Measurements from ENCODE around the gene PGD. TPM values are rescaled to one million over a fixed set of nuclear protein-coding genes. Genes with fewer than 3 reads are reported as not detected.

PGD gene
- total RNA-seq, 4 donors from 2014 or later, result 153 to 357 (median 196) TPM

DNA sequence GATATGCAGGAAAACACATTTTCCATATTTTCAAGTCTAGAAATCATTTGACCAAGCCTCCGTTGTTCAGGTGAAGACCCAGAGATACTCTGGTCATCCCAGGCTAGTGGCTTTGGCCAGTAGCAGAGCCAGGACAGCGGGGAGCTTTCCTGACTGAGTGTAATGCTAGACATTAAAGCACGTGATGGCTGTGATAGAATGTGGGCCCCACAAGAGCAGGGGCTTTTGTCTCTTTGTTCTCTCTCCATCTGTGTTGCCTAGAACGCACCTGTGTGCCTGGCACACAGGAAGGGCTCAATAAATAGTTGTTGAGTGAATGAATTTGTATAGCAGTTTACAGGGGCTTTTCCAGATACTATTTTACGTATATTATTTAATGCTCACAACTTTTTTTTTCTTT lies 41.9 kb downstream of the PGD start:
- Histone ChIP-seq H3K9me3 (no peaks in the 10 kb centered on the region), H3K4me1 (no peaks in the 10 kb centered on the region), H3K27ac (no peak overlapping the region), H3K36me3 (no peaks in the 10 kb centered on the region), H3K4me3 (replicated peaks in 1 of 3) (no peak overlapping the region), H3K27me3 (no peaks in the 10 kb centered on the region)
- no peak for DNase-seq
- 94 to 97% methylated on average over 5 of the region's 5 CpGs for WGBS, 2 donors
- no peak for TF ChIP-seq POLR2A (IDR thresholded peaks at IDR 0.05)
- TF ChIP-seq, protein P1, sequence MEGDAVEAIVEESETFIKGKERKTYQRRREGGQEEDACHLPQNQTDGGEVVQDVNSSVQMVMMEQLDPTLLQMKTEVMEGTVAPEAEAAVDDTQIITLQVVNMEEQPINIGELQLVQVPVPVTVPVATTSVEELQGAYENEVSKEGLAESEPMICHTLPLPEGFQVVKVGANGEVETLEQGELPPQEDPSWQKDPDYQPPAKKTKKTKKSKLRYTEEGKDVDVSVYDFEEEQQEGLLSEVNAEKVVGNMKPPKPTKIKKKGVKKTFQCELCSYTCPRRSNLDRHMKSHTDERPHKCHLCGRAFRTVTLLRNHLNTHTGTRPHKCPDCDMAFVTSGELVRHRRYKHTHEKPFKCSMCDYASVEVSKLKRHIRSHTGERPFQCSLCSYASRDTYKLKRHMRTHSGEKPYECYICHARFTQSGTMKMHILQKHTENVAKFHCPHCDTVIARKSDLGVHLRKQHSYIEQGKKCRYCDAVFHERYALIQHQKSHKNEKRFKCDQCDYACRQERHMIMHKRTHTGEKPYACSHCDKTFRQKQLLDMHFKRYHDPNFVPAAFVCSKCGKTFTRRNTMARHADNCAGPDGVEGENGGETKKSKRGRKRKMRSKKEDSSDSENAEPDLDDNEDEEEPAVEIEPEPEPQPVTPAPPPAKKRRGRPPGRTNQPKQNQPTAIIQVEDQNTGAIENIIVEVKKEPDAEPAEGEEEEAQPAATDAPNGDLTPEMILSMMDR (IDR thresholded peaks at IDR 0.05), result no peak
- intact Hi-C loops (cut with DNase I), result no loop called here

DNA sequence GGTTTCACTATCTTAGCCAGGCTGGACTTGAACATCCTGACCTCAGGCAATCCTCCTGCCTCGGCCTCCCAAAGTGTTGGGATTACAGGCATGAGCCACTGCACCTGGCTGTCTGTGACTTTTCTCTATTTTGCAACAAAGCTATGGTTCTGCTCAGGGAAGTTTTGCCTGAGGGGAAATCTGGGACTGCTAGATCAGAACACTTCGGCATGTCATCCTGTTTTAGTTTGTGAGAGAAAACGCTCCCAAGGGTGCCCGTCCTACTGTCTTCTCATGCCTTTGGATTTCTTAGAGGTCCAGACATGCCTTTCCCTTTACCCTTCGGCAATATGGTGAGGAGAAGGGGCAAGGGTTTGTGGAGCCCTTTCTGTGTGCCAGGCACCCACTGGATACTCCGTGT lies 45.4 kb downstream of the PGD start:
- H3K27ac ChIP-seq, result no peak overlapping the region
- no peaks in the 10 kb centered on the region for H3K36me3 ChIP-seq
- H3K27me3 ChIP-seq, result no peaks in the 10 kb centered on the region
- no peaks in the 10 kb centered on the region for H3K4me1 ChIP-seq
- intact Hi-C loops (cut with DNase I), result no loop called here
- no peaks in the 10 kb centered on the region for H3K9me3 ChIP-seq
- no peak for DNase-seq
- whole genome bisulfite sequencing, 2 donors, result 93 to 97% methylated on average over 6 of the region's 6 CpGs
- no peak overlapping the region for H3K4me3 ChIP-seq (replicated peaks in 1 of 3)
- TF ChIP-seq, protein P1 (IDR thresholded peaks at IDR 0.05), result no peak
- TF ChIP-seq POLR2A (IDR thresholded peaks at IDR 0.05), result no peak

DNA sequence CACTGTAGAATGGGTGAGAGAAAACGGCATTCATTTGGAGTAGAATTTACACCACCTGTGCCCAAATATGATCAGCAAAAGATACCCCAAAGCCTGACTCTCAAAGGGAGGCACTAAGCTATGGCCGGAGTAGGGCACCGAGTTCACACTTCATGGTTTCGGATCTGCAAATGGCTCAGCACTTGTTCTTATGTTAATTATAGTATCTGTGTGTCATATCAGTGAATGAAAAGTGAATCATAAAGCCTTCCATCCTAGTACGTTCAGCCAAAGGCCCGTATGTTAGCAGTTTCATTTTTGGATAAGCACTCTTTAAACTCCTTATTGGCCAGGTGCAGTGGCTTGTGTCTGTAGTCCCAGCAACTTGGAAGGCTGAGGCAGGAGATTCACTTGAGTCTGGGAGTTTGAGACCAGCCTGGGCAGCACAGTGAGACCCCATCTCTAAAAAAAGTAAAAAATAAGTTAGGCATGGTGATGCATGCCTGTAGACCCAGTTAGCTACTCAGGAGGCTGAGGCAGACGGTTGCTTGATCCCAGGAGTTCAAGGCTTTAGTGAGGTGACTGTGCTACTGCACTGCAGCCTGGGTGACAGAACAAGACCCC lies 46.0 kb downstream of the PGD start:
- no peaks in the 10 kb centered on the region for H3K36me3 ChIP-seq
- H3K4me3 ChIP-seq (replicated peaks in 1 of 3), result no peak overlapping the region
- WGBS, 2 donors, result 89 to 94% methylated on average over 7 of the region's 7 CpGs
- H3K27ac ChIP-seq, result no peak overlapping the region
- intact Hi-C loops (cut with DNase I), result no loop called here
- H3K9me3 ChIP-seq, result no peaks in the 10 kb centered on the region
- DNase-seq, result no peak
- H3K4me1 ChIP-seq, result no peaks in the 10 kb centered on the region
- TF ChIP-seq, protein P1 (IDR thresholded peaks at IDR 0.05), result no peak
- TF ChIP-seq POLR2A (IDR thresholded peaks at IDR 0.05), result no peak
- no peaks in the 10 kb centered on the region for H3K27me3 ChIP-seq

DNA sequence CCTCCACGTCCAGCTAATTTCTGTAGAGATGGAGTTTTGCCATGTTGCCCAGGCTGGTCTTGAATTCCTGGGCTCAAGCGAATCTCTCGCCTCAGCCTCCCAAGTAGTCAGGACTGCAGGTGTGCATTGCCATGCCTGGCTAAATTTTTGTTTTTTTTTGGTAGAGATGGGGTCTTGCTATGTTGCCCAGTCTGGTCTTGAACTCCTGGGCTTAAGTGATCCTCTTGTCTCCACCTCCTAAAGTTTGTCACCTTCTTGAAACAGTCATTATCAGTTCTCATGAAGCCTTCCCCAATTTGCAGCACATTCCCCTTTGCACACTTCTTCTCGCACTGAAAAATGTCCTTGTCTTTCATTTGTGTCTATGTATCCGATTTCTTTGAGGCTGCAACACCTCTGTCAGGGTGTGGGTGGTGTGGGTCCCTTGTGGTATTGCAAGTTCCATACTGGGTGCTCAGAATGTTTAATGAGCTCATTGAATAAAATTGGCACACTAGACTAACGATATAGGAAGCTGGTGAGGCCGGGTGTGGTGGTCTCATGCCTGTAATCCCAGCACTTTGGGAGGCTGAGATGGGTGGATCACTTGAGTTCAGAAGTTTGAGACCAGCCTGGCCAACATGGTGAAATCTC lies 48.0 kb downstream of the PGD start:
- TF ChIP-seq, protein P1 (IDR thresholded peaks at IDR 0.05), result no peak
- TF ChIP-seq POLR2A (IDR thresholded peaks at IDR 0.05), result no peak
- no peak for DNase-seq
- no peak overlapping the region for H3K27ac ChIP-seq
- H3K4me1 ChIP-seq, result no peaks in the 10 kb centered on the region
- no peaks in the 10 kb centered on the region for H3K36me3 ChIP-seq
- 90 to 97% methylated on average over 7 of the region's 7 CpGs for WGBS, 2 donors
- no peak overlapping the region for H3K4me3 ChIP-seq (replicated peaks in 1 of 3)
- H3K27me3 ChIP-seq, result no peaks in the 10 kb centered on the region
- intact Hi-C loops (cut with DNase I), result no loop called here
- H3K9me3 ChIP-seq, result no peaks in the 10 kb centered on the region

DNA sequence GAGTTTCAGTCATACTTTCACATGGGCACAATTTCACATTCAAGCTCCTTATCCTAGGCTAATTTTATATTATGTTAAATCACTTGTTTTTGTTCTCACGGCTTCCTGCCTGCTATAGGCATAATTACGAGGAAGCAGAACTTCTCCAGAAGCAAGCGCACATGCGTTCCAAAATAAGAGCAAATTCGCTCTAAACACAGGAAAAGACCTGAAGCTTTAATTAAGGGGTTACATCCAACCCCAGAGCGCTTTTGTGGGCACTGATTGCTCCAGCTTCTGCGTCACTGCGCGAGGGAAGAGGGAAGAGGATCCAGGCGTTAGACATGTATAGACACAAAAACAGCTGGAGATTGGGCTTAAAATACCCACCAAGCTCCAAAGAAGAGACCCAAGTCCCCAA lies 50.9 kb downstream of the PGD start, which contains the start of gene CORT:
Gene CORT (plus strand): TSS at position 281 of the 400 bp plus-strand sequence. CDS start 193 bp downstream, outside the sequence.
- WGBS, 2 donors, result 90 to 94% methylated on average over 10 of the region's 10 CpGs

More for the DNA sequence above, 50.9 kb downstream of the PGD start, which contains the start of gene CORT:
- Histone ChIP-seq H3K27me3 (no peaks in the 10 kb centered on the region), H3K9me3 (no peaks in the 10 kb centered on the region), H3K27ac (no peak within 1 kb of the TSS), H3K4me1 (no peaks in the 10 kb centered on the region), H3K4me3 (replicated peaks in 1 of 3) (no peak within 1 kb of the TSS), H3K36me3 (no peaks in the 10 kb centered on the region)
- intact Hi-C loops (cut with DNase I), result no loop called here
- DNase-seq, result no peak
- no peak for TF ChIP-seq POLR2A (IDR thresholded peaks at IDR 0.05)

Data from thyroid gland (tissue), 4 donors.